Measurements from ENCODE around the gene ZFYVE28. TPM values are rescaled to one million over a fixed set of nuclear protein-coding genes. Genes with fewer than 3 reads are reported as not detected.
"Not testable (repeated sequence)": the region's sequence is repeated elsewhere in the genome, so short reads cannot be mapped to it uniquely, and the experiment has no call there.

ZFYVE28 gene
- total RNA-seq, 1 donor from 2014 or later: 3.3 TPM

DNA sequence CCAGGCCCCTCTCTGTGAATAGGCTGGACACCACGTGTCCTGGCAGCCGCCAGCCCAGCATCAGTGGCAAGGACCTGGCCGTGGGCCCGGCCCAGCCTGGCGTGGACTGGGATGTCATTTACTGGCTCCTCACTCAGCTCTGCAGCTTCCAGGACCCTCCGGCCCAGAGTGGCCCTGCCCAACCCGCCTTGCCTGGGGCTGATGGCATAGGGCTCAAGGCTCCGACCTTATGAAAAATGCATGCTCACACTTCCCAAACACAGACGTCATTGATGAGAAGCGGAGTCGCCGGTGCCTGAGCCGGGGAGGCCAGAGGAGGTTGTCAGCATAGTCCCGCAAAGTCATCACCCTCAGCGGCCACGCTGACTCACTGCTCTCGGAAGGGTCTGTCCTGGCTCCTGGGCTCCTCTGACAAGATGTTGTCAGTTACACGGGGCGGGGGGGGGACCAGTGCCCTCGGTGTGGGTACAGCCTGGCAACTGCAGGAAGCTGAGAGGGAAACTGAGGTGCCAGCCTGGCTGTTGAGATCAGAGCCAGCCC lies 14.6 kb upstream of the ZFYVE28 start:
- H3K27ac Mint-ChIP-seq: no peak overlapping the region
- no peak overlapping the region for H3K4me3 Mint-ChIP-seq (ENCODE audit: low read depth)
- H3K27me3 Mint-ChIP-seq: peaks cover 17% of the 10 kb centered on the region
- H3K36me3 Mint-ChIP-seq (ENCODE audit: insufficient read depth): no peaks in the 10 kb centered on the region
- no peaks in the 10 kb centered on the region for H3K4me1 Mint-ChIP-seq (ENCODE audit: low read depth)
- TF ChIP-seq, protein P1, sequence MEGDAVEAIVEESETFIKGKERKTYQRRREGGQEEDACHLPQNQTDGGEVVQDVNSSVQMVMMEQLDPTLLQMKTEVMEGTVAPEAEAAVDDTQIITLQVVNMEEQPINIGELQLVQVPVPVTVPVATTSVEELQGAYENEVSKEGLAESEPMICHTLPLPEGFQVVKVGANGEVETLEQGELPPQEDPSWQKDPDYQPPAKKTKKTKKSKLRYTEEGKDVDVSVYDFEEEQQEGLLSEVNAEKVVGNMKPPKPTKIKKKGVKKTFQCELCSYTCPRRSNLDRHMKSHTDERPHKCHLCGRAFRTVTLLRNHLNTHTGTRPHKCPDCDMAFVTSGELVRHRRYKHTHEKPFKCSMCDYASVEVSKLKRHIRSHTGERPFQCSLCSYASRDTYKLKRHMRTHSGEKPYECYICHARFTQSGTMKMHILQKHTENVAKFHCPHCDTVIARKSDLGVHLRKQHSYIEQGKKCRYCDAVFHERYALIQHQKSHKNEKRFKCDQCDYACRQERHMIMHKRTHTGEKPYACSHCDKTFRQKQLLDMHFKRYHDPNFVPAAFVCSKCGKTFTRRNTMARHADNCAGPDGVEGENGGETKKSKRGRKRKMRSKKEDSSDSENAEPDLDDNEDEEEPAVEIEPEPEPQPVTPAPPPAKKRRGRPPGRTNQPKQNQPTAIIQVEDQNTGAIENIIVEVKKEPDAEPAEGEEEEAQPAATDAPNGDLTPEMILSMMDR (IDR thresholded peaks at IDR 0.05; ENCODE audit: unreplicated experiment): no peak
- DNase-seq (ENCODE audit: low spot score, unreplicated experiment): no peak
- no peaks in the 10 kb centered on the region for H3K9me3 Mint-ChIP-seq (ENCODE audit: low read depth)

GRCh38 chr4:2432004-2432403 lies 13.6 kb upstream of the ZFYVE28 start:
- H3K4me3 Mint-ChIP-seq (ENCODE audit: low read depth): no peak overlapping the region
- no peak for DNase-seq (ENCODE audit: low spot score, unreplicated experiment)
- no peaks in the 10 kb centered on the region for H3K36me3 Mint-ChIP-seq (ENCODE audit: insufficient read depth)
- peaks cover 17% of the 10 kb centered on the region for H3K27me3 Mint-ChIP-seq
- no peak overlapping the region for H3K27ac Mint-ChIP-seq
- TF ChIP-seq, protein P1 (IDR thresholded peaks at IDR 0.05; ENCODE audit: unreplicated experiment): no peak
- H3K9me3 Mint-ChIP-seq (ENCODE audit: low read depth): no peaks in the 10 kb centered on the region
- no peaks in the 10 kb centered on the region for H3K4me1 Mint-ChIP-seq (ENCODE audit: low read depth)

- not testable (repeated sequence) for H3K27ac Mint-ChIP-seq; H3K9me3 Mint-ChIP-seq (ENCODE audit: low read depth); DNase-seq (ENCODE audit: low spot score, unreplicated experiment); H3K4me3 Mint-ChIP-seq (ENCODE audit: low read depth); H3K36me3 Mint-ChIP-seq (ENCODE audit: insufficient read depth); H3K4me1 Mint-ChIP-seq (ENCODE audit: low read depth)
- H3K27me3 Mint-ChIP-seq: peaks cover 13% of the 10 kb centered on the region
Measured at GRCh38 chr4:2429945-2430757, 11.7 kb upstream of the ZFYVE28 start.

GRCh38 chr4:2428496-2429213 lies 10.2 kb upstream of the ZFYVE28 start:
- DNase-seq (ENCODE audit: low spot score, unreplicated experiment): no peak

GRCh38 chr4:2427383-2428334 lies 9.2 kb upstream of the ZFYVE28 start:
- H3K9me3 Mint-ChIP-seq (ENCODE audit: low read depth): no peaks in the 10 kb centered on the region
- TF ChIP-seq, protein P1 (IDR thresholded peaks at IDR 0.05; ENCODE audit: unreplicated experiment): no peak
- peaks cover 14% of the 10 kb centered on the region for H3K27me3 Mint-ChIP-seq
- no peaks in the 10 kb centered on the region for H3K36me3 Mint-ChIP-seq (ENCODE audit: insufficient read depth)
- H3K4me1 Mint-ChIP-seq (ENCODE audit: low read depth): no peaks in the 10 kb centered on the region
- no peak for DNase-seq (ENCODE audit: low spot score, unreplicated experiment)
- no peak overlapping the region for H3K27ac Mint-ChIP-seq
- H3K4me3 Mint-ChIP-seq (ENCODE audit: low read depth): no peak overlapping the region

More at GRCh38 chr4:2428496-2429213, 10.2 kb upstream of the ZFYVE28 start:
- H3K27ac Mint-ChIP-seq: no peak overlapping the region
- no peaks in the 10 kb centered on the region for H3K36me3 Mint-ChIP-seq (ENCODE audit: insufficient read depth)
- no peak overlapping the region for H3K4me3 Mint-ChIP-seq (ENCODE audit: low read depth)
- no peaks in the 10 kb centered on the region for H3K4me1 Mint-ChIP-seq (ENCODE audit: low read depth)
- H3K27me3 Mint-ChIP-seq: peaks cover 13% of the 10 kb centered on the region
- TF ChIP-seq, protein P1 (IDR thresholded peaks at IDR 0.05; ENCODE audit: unreplicated experiment): no peak
- no peaks in the 10 kb centered on the region for H3K9me3 Mint-ChIP-seq (ENCODE audit: low read depth)
